Kidney (tissue), 14 donors: ENCODE data around the gene EID1. TPM values are rescaled to one million over a fixed set of nuclear protein-coding genes. Genes with fewer than 3 reads are reported as not detected.
A peak's percentile ranks its signal among the peaks of the same experiment; 100 is the strongest.

Source experiments
- DNase-seq, 5 donors: peaks; one replicate each; pipeline ENCODE4 v3.0.0-alpha.2; 2013 to 2020
- FAIRE-seq: peaks from 2 replicates; lab custom pipeline; 2012; peaks lifted over from hg19 to GRCh38; lab: Jason Lieb, UNC
- H3K27ac ChIP-seq, 2 donors: one replicate each; pipeline ENCODE4 v1.7.0; 2013; ENCODE audit warnings: low read depth in 2 of 2, low read length in 2 of 2, inconsistent platforms in 1 of 2
- H3K27me3 ChIP-seq: one replicate; pipeline ENCODE4 v1.7.1; 2013; ENCODE audit warnings: low read length, inconsistent platforms; ENCODE audit not compliant: control insufficient read depth, insufficient read depth
- H3K36me3 ChIP-seq, 3 donors: one replicate each; pipeline versions ENCODE4 v1.7.0 to v1.7.1; 2013; ENCODE audit warnings: low read length in 3 of 3, control low read depth in 1 of 3, inconsistent platforms in 1 of 3; ENCODE audit not compliant: insufficient read depth in 3 of 3, control insufficient read depth in 2 of 3
- H3K4me1 ChIP-seq, 3 donors: one replicate each; pipeline versions ENCODE4 v1.7.0 to v1.7.1; 2013; ENCODE audit warnings: low read length in 3 of 3, inconsistent platforms in 1 of 3, low read depth in 1 of 3; ENCODE audit not compliant: control insufficient read depth in 2 of 3, insufficient read depth in 2 of 3
- H3K4me3 ChIP-seq, 3 donors: one replicate each; pipeline versions ENCODE4 v1.7.0 to v1.8.1; 2013; ENCODE audit warnings: low read length in 3 of 3, control low read depth in 1 of 3, inconsistent platforms in 1 of 3
- H3K9ac ChIP-seq, 3 donors: one replicate each; pipeline versions ENCODE4 v1.7.0 to v1.7.1; 2013; ENCODE audit warnings: low read length in 3 of 3, control low read depth in 1 of 3, inconsistent platforms in 1 of 3
- H3K9me3 ChIP-seq, 3 donors: one replicate each; pipeline versions ENCODE4 v1.7.0 to v1.7.1; 2013; ENCODE audit warnings: low read length in 3 of 3, control low read depth in 1 of 3, inconsistent platforms in 1 of 3; ENCODE audit not compliant: control insufficient read depth in 2 of 3, insufficient read depth in 1 of 3
- CTCF ChIP-seq: IDR thresholded peaks from 3 replicates; pipeline ENCODE4 v1.5.1; 2012; ENCODE audit warnings: mild to moderate bottlenecking, moderate library complexity, borderline replicate concordance; ENCODE audit not compliant: insufficient read depth; ENCODE audit errors: extremely low read depth
- intact Hi-C: fragments of 100-400 bp; cut with DNase I; formaldehyde crosslinking; loops from one replicate; pipeline ENCODE4 v1.11.1; 2022
- polyA plus RNA-seq: library from polyadenylated mRNA; stranded (reverse); fragments of 350-450 nt; fragmentation: Illumina TruSeq; extraction: RNeasy Lipid Tissue Mini Kit (QIAGEN cat#74804); gene quantifications from one replicate; pipeline ENCODE4 v1.2.3, GENCODE V29; 2014; ENCODE audit warnings: low read depth, low replicate concordance; ENCODE audit not compliant: insufficient read depth
- total RNA-seq: library from RNA; stranded (reverse); fragmentation: NEBNext Ultra II Directional; extraction: Animal tissue kit (Norgen Biotek cat#: 25700); gene quantifications from one replicate; pipeline ENCODE4 v1.2.1, GENCODE V29; 2021
- donor health status: control.
- donor health status: control.
- donor health status: control.
- donor health status: control.
- donor health status: control.
- donor health status: DM: yes; HTN: yes; CAD: no.
- donor health status: Normal renal cell carcinoma (clear cell type).

EID1 gene
- total and polyA plus RNA-seq, 2 donors from 2014 or later, result 119 to 123 TPM

- FAIRE-seq, result no peak
- TF ChIP-seq CTCF, result no peak
- H3K27me3 ChIP-seq, result no peaks in the 10 kb centered on the region
- H3K9ac ChIP-seq, result no peak overlapping the region
- H3K4me1 ChIP-seq, result peaks cover 0 to 3% (median 0%) of the 10 kb centered on the region in 3 donors
- H3K9me3 ChIP-seq, result no peaks in the 10 kb centered on the region
- H3K4me3 ChIP-seq, result no peak overlapping the region
- intact Hi-C loops, result no loop called here
- no peaks in the 10 kb centered on the region for H3K36me3 ChIP-seq
- H3K27ac ChIP-seq, result no peak overlapping the region
- no peak for DNase-seq
Measured at GRCh38 chr15:48893311-48893710, 15.4 kb downstream of the EID1 start.

DNA sequence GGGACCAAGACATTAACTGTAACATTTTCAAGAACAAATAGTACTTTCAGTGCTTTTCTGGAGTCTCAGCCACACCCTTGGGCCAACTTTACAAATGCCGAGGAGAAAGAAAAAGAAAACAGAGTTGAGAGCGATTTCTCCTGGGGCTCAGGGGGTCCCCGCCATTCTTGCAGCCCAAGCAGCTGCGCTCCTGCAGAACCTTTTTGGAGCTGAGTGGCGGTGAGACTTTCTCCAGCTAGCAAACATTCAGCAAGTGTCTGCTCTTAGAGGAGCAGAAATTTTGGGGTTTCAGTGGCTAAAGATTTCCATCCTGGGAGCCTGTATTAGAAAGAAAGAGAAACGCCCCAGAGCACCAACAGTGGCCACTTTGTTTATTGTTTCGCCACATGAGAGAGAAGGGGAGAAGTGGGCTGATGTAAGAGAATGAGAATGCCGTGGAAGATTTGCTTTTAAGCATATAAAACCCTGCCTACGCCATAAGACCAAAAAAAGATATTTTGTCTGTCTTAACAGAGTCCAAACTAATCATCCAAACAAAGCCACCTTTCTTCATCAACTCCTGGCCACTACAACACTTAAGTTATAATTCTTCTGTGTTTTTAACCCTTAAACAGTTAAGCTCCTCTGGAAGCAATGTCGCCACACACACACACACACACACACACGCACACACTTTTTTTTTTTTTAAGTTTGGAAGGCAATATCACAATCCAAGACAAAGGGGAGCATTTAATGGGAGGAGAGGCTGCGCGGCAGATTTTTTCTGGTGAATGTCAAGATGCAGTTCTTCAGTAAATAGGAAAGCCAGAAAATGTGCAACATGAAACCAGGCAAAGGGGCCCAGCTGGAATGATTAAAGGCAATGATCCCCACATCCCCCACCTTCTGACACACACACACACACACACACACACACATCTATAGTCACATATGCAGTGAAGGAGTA, 19.2 kb downstream of the EID1 start:
- peak in 4 of 5 donors; percentile 87 to 94 (median 90) for DNase-seq
- H3K9me3 ChIP-seq, result no peaks in the 10 kb centered on the region
- H3K9ac ChIP-seq, result peak overlapping the region in 1 of 3 donors; percentile 4
- H3K27me3 ChIP-seq, result no peaks in the 10 kb centered on the region
- FAIRE-seq, result no peak
- intact Hi-C loops, result no loop called here
- no peaks in the 10 kb centered on the region for H3K36me3 ChIP-seq
- H3K4me1 ChIP-seq, result peaks cover 0 to 3% (median 0%) of the 10 kb centered on the region in 3 donors
- no peak overlapping the region for H3K27ac ChIP-seq
- peak overlapping the region in 1 of 3 donors; percentile 45 for H3K4me3 ChIP-seq
- TF ChIP-seq CTCF, result no peak

- H3K9me3 ChIP-seq, result no peaks in the 10 kb centered on the region
- TF ChIP-seq CTCF, result no peak
- H3K4me1 ChIP-seq, result peaks cover 0 to 3% (median 0%) of the 10 kb centered on the region in 3 donors
- intact Hi-C loops, result no loop called here
- DNase-seq (peak in 3 of 5 donors; percentile 14 to 58 (median 29)), FAIRE-seq (no peak)
- H3K9ac ChIP-seq, result peak overlapping the region in 1 of 3 donors; percentile 13
- no peak overlapping the region for H3K27ac ChIP-seq
- H3K27me3 ChIP-seq, result no peaks in the 10 kb centered on the region
- H3K4me3 ChIP-seq, result peak overlapping the region in 1 of 3 donors; percentile 45
- H3K36me3 ChIP-seq, result no peaks in the 10 kb centered on the region
Measured at GRCh38 chr15:48898032-48898431, 20.1 kb downstream of the EID1 start.
